IPS-18a (cell line): Measurements from ENCODE around the gene TAF8.
"Not testable (repeated sequence)": the region's sequence is repeated elsewhere in the genome, so short reads cannot be mapped to it uniquely, and the experiment has no call there.

Source experiments
- H3K27ac ChIP-seq: one replicate; pipeline ENCODE4 v1.5.1; 2013; ENCODE audit warnings: low read length
- H3K27me3 ChIP-seq: one replicate; pipeline ENCODE4 v1.6.1; 2013; ENCODE audit warnings: mild to moderate bottlenecking, low read length; ENCODE audit not compliant: control insufficient read depth, insufficient read depth
- H3K36me3 ChIP-seq: one replicate; pipeline ENCODE4 v1.6.1; 2013; ENCODE audit warnings: low read depth, low read length; ENCODE audit not compliant: control insufficient read depth
- H3K4me1 ChIP-seq: one replicate; pipeline ENCODE4 v1.6.1; 2013; ENCODE audit warnings: low read depth, low read length; ENCODE audit not compliant: control insufficient read depth
- H3K4me3 ChIP-seq: one replicate; pipeline ENCODE4 v1.5.1; 2013; ENCODE audit warnings: low read length
- H3K9ac ChIP-seq: one replicate; pipeline ENCODE4 v1.6.1; 2013; ENCODE audit warnings: mild to moderate bottlenecking, low read length, moderate library complexity
- H3K9me3 ChIP-seq: one replicate; pipeline ENCODE4 v1.6.1; 2013; ENCODE audit warnings: low read depth, low read length; ENCODE audit not compliant: control insufficient read depth

Gene TAF8

DNA sequence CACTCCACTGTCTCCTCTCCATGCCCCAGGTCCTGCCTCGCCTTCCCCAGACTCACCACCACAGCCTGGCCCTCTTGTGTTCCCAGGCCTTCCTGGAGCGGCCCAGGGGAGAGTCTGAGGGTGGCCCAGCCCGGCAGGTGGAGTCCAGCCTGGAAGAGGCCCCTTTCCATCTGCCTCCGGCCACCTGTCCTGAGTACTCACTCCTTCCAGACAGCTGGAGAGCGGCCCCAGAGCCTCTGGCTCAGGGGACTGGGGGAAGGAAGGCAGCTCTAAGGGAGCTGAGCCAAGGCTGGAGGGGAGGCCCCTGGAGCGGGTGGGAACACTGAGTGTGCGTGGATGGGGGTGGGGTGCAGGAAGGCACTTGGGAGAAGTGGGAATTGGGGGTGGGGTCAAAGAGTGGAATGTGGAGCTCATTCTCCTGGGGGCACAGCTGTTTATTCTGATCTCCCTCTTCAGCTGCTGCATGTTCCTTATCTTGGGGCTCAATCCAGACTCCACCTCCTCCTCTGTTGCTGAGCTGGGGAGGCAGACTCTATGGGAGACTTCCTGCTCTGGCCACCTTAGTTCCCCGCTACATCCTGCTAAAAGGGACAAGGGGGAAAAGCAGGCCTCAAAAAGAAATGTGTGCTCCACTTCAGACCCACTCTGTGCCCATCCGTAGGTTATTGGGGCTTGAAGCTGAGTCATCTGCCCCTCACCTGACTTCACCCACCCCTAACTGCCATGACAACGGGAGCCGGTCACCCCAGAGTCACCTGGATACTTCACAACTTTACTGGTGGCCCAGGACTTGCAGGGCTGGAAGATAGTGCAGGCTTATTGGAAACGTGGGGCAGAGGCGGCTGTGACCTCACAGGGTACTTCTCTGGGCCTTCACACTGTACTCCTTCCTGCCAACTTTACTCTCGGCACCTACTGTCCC lies 19.5 kb upstream of the TAF8 start:
- H3K36me3 ChIP-seq = no peaks in the 10 kb centered on the region
- H3K9me3 ChIP-seq = no peaks in the 10 kb centered on the region
- no peak overlapping the region for H3K27ac ChIP-seq
- no peak overlapping the region for H3K4me3 ChIP-seq
- peak overlapping the region; percentile 51 for H3K9ac ChIP-seq
- H3K4me1 ChIP-seq = peaks cover 6% of the 10 kb centered on the region
- H3K27me3 ChIP-seq = no peaks in the 10 kb centered on the region

DNA sequence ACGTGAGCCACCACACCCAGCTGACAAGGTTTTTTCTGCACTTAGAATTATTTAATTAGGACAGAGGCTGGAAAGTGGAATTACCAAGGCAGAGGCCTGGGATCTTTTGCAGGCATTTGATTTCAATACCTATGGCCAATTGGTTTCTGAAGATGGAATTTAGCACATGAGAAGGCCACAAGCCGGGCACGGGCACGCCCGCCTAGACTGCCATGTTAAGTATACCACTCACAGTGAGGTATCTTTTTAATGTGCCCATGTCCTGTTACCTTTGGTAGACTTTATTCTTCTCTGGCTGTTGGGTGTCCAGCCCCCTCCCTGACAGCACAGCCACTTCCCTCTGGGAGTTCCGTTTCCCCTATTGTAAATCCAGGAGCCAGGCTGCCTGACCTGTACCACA lies 18.0 kb upstream of the TAF8 start:
- H3K9ac ChIP-seq = no peak overlapping the region
- no peaks in the 10 kb centered on the region for H3K36me3 ChIP-seq
- H3K9me3 ChIP-seq = no peaks in the 10 kb centered on the region
- H3K4me1 ChIP-seq = peaks cover 6% of the 10 kb centered on the region
- H3K27ac ChIP-seq = no peak overlapping the region
- no peak overlapping the region for H3K4me3 ChIP-seq
- H3K27me3 ChIP-seq = no peaks in the 10 kb centered on the region

GRCh38 chr6:42037669-42038068 lies 12.7 kb upstream of the TAF8 start:
- H3K27ac ChIP-seq, H3K9ac ChIP-seq, H3K9me3 ChIP-seq, H3K4me1 ChIP-seq, H3K27me3 ChIP-seq, H3K4me3 ChIP-seq, H3K36me3 ChIP-seq: not testable (repeated sequence)

DNA sequence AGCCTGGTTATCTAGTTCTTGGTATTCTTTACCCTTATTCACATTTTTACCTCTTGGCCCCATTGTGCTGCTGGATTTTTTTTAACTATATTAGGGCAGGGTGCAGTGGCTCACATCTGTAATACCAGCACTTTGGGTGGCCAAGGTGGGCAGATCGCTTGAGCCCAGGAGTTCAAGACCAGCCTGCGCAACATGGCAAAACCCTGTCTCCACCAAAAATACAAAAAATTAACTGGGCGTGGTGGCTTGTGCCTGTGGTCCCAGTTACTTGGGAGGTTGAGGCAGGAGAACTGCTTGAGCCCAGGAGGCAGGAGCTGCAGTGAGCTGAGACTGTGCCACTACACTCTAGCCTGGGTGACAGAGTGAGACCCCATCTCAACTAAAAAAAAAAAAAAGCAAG lies 12.2 kb upstream of the TAF8 start:
- Histone ChIP-seq H3K36me3 (no peaks in the 10 kb centered on the region), H3K9me3 (no peaks in the 10 kb centered on the region), H3K27ac (no peak overlapping the region), H3K4me3 (no peak overlapping the region), H3K9ac (no peak overlapping the region), H3K27me3 (peaks cover 5% of the 10 kb centered on the region), H3K4me1 (no peaks in the 10 kb centered on the region)

DNA sequence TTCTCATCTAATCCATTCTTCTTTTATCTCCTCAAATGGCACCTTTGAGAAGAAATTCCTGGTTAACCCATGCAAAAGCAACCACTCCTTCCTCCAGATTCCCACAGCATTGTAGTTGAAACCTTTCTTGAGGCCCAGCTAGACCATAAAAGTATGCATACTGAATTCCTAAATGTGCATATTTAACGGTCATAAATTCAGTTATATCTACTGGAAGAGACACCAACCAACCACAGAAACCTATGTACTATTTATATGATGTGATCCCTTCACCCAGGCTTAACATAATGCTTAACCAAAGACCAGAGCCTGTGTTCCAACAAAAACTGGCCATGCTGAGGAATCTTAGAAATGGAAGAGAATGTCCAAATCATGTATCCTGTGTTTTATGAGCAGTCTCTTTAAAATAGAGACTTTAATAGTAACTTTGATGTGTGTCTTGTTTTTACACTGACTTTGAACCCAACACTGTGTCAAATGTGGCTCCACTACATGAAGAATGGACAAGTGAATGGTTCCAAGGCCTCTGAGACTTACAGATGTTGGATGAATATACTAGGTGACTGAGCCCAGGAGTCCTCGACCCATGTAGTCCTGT lies 11.4 kb upstream of the TAF8 start:
- H3K36me3 ChIP-seq = no peaks in the 10 kb centered on the region
- peaks cover 13% of the 10 kb centered on the region for H3K27me3 ChIP-seq
- no peak overlapping the region for H3K4me3 ChIP-seq
- no peaks in the 10 kb centered on the region for H3K4me1 ChIP-seq
- H3K9ac ChIP-seq = no peak overlapping the region
- H3K27ac ChIP-seq = no peak overlapping the region
- no peaks in the 10 kb centered on the region for H3K9me3 ChIP-seq

DNA sequence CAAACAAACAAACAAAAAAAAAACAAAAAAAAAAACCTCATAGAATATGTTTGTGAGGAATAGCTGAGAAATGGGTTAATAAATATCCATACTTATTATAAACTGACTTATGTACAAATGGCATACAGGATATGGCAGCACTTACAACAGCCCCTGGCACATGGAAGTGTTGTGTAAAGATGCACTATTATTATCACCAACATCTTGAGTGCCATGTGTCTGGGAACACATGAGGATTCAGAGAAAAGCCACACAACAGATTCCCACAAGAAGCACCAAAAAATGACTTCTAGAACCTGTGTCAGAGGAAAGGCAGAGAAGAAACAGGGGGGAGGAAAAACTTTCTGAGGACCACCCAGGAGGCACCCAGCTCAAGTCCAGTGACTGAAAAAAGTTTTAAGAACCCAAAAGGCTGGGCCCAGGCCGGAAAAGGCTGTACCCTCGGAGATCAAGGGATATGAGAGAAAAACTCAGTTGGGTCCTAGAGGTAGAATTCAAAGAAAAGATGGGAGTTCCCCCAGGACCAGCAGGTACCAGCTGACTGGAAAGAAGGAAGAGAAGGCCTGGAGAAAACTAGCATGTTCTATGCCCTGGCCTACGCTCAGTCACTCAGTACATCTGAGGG lies 9.4 kb upstream of the TAF8 start:
- H3K4me3 ChIP-seq = no peak overlapping the region
- H3K27ac ChIP-seq = no peak overlapping the region
- peaks cover 9% of the 10 kb centered on the region for H3K4me1 ChIP-seq
- H3K9me3 ChIP-seq = no peaks in the 10 kb centered on the region
- H3K27me3 ChIP-seq = peaks cover 34% of the 10 kb centered on the region
- H3K9ac ChIP-seq = no peak overlapping the region
- no peaks in the 10 kb centered on the region for H3K36me3 ChIP-seq

- H3K9ac ChIP-seq = no peak overlapping the region
- H3K4me1 ChIP-seq = peaks cover 12% of the 10 kb centered on the region
- H3K9me3 ChIP-seq = no peaks in the 10 kb centered on the region
- no peaks in the 10 kb centered on the region for H3K36me3 ChIP-seq
- H3K27me3 ChIP-seq = peaks cover 39% of the 10 kb centered on the region
- no peak overlapping the region for H3K4me3 ChIP-seq
- no peak overlapping the region for H3K27ac ChIP-seq
Measured at GRCh38 chr6:42041481-42042053, 8.8 kb upstream of the TAF8 start.

GRCh38 chr6:42042108-42042507 lies 8.2 kb upstream of the TAF8 start:
- H3K27ac ChIP-seq = no peak overlapping the region
- peaks cover 45% of the 10 kb centered on the region for H3K27me3 ChIP-seq
- peaks cover 12% of the 10 kb centered on the region for H3K4me1 ChIP-seq
- H3K36me3 ChIP-seq = no peaks in the 10 kb centered on the region
- no peaks in the 10 kb centered on the region for H3K9me3 ChIP-seq
- no peak overlapping the region for H3K9ac ChIP-seq
- H3K4me3 ChIP-seq = no peak overlapping the region

DNA sequence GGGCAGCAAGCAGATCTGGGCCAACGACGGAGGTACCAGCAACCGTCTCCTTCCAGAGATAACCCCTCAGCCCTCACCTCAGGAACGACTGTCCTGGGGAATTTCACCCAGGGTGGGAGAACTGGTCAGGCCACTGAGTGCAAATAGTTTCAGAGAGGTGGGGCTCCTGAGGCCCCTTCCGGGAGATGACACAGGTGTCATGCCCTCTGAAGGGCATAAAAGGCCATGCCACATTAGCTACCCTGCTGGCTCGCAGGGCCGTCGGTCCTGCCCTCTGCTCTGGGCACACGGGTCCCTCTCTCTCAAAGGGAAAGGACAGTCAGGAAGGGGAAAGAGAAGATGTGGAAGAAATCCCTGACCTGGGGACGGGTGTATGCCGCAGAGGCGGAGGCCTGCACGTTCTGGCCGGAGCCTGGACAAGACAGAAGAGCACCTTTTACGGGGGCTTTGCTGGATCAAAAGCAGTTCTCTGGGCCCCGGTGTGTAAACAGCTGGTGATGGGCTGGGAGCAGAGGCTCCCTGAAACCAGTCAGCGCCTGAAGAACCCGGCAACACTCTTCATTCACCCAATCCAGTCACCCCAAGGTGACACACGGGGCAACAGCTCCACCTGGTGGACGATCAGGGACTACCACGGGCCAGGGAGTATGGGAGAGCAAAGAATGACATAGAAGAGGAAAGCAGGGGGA lies 6.4 kb upstream of the TAF8 start:
- Histone ChIP-seq H3K9me3 (no peaks in the 10 kb centered on the region), H3K4me1 (peaks cover 12% of the 10 kb centered on the region), H3K9ac (no peak overlapping the region), H3K4me3 (no peak overlapping the region), H3K27me3 (peaks cover 63% of the 10 kb centered on the region), H3K36me3 (no peaks in the 10 kb centered on the region), H3K27ac (no peak overlapping the region)

- H3K27ac ChIP-seq = no peak overlapping the region
- H3K9me3 ChIP-seq = no peaks in the 10 kb centered on the region
- no peaks in the 10 kb centered on the region for H3K36me3 ChIP-seq
- H3K4me3 ChIP-seq = peak overlapping the region; percentile 28
- peaks cover 74% of the 10 kb centered on the region for H3K27me3 ChIP-seq
- peaks cover 12% of the 10 kb centered on the region for H3K4me1 ChIP-seq
- no peak overlapping the region for H3K9ac ChIP-seq
Measured at GRCh38 chr6:42045538-42046460, 4.5 kb upstream of the TAF8 start.
